Activated CD8-positive, alpha-beta memory T cell treated with anti-CD3 and anti-CD28 coated beads for 48 hours (primary cell): ENCODE measurements around the gene NHS.

Experiments used
- DNase-seq, 3 experiments: peaks; one replicate each; pipeline ENCODE4 v3.0.0-alpha.2; 2020; ENCODE audit warnings: low read depth in 2 of 3, low spot score in 2 of 3

NHS gene

DNA sequence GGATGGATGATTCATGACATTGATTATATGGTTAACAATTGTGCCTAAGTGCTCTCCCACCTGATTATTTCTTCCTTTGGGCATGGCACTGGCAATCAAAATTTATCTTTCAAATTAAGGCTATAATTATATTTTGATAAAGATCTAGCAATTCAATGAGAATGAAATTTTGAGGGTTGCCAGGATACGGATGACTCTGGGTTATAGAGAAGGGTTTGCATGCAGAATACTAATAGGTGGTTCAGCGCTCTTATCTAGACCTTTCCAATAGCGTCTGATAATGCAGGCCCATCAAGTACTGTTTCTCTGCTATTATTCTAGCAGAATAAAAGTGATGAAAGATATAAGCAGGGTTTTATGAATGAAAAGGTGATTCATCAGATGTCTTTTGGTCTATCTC, 287.4 kb downstream of the NHS start:
- DNase-seq, result no peak

GRCh38 chrX:17668929-17669328, 293.9 kb downstream of the NHS start:
- DNase-seq, result no peak

GRCh38 chrX:17669458-17669857, 294.5 kb downstream of the NHS start:
- DNase-seq, result no peak

DNA sequence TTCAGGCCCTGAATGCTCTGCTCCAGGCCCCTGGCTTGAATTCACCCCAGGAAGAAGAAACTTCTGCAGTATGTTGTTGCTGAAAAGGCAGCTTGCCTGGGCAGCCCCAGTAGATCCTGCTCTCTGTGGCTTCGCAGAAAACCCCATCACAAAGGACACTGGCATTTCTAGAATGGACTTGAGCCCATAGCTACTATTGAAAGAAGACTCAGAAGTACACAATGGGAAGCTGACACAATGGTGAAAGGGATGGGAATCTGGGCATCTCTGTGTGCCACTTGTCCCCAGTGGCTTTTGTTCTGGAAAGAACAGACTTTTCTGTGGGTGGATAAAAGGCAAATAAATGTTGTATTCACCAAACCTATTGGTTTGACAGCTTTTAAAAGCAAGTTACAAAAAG, 294.9 kb downstream of the NHS start:
- no peak for DNase-seq

GRCh38 chrX:17670874-17671273, 295.9 kb downstream of the NHS start:
- DNase-seq, result no peak

DNA sequence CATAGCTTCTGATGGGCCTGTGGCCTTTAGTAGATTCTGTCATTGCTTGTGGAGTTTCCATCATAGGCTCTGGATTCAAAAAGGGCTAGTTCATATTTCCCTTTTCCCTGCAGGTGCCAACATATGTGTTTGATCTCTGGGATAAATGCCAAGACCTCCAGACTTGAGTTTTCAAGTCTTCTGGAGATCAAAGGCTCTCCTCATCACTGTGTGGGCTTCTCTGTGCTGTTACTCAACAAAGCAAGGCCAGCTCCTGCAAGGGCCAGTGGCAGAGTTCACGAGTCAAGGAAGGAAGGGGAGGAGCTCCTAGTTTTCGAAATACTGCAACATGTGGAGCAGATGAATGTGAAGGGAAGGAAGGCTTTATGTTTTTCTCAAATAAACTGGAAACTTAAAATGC, 299.6 kb downstream of the NHS start:
- DNase-seq, result no peak

DNA sequence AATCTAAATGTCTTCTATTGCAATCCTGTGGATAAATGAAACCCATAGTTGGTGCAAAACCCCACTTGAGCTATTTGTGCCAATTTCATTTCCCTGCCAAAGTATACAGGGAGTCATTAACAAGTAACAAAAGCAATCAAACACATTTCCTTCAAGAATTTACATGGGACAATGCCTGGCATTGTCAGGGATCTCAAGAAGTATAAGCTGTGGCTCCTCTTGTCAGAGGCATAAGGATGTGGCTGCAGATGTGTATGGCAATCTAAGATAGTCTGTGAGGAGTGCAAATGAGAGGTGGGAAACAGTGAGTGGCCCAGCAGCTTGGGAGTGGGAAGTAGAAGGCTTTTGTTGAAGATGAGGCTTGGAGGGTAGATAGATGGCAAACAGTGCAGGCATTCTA, 304.3 kb downstream of the NHS start:
- DNase-seq, result no peak

DNA sequence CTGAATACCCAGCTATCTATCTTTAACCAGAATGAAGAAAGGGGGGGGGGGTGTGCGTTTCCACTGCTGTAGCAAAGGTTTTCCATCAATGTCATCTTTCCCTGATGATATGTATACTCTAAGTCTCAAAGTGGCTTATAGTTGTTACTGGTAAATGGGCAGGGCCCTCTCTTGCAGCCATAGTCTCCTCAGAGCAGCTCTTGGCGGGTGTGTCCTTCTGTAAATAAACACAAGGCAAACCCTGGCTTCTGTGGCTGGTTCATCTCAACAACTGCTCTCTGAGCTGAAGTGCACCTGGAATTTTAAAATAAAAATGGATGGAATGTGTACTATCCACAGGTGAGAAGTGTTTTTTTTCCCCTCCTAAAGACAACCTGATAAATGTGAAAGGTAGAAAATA, 304.8 kb downstream of the NHS start:
- DNase-seq, result no peak

DNA sequence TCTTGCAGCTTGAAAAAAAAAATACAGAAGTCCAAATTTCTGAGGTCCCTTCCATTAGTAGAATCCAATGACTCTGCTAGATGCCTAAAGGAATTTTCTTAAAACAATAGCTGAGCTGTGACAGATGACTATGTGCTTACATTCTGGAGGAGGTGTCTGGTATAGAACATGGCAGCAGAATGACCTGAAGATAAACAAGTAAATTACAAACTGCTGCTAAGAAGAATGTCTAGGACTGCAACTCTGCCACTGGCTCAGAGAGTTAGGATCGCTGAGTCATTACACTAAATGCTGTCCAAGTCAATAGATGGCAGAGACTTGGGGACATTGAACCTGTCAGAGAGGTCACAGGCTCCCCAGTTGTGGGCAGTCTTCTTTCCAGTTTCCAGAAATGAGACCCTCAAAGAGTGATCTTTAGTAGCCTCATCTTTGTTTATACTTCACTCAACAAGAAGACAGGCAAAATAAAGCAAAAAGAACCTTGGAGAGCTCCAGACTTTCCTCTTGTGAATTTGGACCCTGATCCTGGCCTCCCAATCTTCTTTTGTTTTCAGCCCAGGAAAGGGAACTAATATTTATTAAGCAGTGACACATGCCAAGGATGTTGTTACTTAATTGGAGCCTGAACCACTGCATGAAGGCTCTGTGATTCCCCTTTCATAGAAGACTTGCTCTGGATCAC, 305.9 kb downstream of the NHS start:
- no peak for DNase-seq

- no peak for DNase-seq
These were observed 307.3 kb downstream of the NHS start for GRCh38 chrX:17682259-17682658.

DNA sequence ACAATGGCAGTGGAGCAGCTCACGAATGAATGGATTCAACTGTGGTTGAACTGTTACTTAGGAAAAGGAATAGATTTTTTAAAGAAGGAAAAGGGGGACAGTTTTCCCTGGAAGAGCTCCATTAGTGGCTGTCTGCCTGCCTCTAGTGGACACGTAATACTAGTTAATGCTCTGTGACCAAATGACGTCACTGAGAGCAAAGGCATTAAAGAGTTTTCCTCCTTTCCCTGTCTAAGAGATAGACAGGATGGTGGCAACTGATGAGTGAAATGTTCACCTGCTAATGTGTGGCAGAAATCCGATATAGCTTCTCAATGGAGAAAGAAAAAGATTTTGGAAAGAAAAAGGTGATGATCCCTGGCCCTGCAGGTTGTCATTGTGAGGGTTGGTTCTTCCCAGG, 310.0 kb downstream of the NHS start:
- no peak for DNase-seq

- DNase-seq, result no peak
These were observed 312.6 kb downstream of the NHS start for GRCh38 chrX:17687648-17688047.

DNA sequence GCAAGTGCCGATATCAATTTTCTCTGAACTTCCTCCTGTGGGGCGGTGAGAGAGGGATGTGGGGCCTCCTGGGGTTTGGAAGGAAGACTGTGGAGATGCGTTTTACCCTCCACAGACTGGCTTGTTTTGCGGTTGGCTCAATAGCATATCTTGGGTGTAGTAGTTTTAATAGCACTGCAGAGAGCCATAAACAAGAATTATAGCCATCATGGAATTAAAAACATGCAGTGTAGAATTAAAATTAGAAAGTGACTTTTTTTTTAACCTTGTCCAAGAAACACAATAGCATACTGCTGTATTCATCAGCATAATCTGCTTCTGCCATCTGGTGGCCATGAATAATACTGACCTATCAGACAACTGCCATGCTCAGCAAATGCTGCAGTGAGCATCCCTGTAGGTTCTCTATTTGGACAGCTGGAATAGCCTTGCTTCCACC, 315.0 kb downstream of the NHS start:
- no peak for DNase-seq

DNA sequence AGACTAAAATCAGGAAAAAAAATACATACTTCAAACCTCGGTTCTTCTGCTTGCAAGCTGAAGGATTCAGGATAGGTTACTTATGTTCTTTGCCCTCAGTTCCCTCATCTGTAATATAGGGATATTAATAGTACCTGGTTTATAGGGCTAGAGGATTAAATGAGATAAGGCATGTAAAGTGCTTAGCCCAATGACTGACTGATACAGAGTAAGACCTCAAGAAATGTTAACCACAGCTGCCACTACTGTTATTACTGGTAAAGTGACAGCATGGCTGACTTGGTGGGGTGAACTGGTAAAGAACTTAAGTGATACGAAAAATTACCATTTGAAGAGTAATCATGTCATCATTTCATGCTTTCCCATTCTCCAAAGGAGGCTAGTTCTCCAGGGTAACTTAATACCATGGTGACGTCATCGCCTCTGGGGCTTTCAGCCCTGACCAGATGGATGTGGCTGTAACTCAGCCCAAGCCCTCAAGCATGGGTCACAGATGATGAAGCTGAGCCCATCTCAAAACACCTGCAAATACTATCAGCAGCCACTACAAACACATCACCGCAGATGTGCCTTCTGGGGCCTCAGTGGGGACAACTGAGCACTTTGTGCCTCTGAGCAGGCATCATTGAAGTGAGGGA, 317.8 kb downstream of the NHS start:
- no peak for DNase-seq

DNA sequence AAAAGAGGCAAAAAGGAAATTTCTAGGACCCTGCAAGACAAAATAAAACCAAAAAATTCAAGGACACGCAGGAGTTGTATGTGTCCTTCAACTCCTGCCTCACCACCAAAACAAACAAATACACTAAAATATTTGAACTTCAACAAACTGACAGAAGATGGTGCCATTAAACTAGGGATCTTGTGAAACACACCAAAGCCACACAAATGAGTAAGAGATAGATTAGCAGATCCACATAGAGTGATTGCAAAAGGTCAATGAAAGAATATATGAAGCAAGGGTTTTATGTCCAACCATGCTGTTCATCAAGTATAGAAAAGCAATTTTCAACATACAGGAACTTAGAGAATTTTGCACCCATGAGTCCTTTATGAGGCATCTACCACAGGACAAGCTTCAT, 322.2 kb downstream of the NHS start:
- no peak for DNase-seq

DNA sequence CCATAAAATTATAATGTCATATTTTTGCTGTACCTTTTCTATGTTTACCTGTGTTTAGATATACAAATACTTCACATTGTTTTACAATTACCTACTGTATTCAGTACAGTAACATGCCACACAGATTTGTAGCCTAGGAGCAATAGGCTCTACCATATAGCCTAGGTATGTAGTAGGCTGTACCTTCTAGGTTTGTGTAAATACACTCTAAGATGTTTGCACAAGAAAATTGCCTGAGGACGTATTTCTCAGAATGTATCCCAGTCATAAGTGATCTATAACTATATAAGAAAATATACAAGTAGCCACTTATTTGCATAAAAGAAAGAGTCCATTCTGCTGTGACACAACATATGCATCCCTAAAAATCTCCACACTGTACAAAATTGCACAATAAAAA, 326.0 kb downstream of the NHS start:
- no peak for DNase-seq

DNA sequence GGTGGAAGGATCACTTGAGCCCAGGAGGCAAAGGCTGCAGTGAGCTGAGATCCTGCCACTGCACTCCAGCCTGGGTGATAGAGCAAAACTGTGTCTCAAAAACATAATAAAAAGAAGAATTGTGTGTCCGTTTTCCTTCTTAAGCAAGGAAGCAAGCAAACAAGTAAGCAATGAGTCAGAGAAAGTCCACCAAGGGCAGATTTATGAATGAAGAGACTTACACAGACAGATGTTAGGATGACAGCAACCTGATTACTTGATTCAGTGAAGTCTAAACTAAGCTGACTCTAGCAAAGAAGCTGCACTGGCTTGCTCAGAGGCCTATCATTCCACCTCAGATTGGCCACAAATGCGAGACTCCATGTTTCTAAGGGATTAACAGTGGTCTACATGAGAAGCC, 328.2 kb downstream of the NHS start:
- no peak for DNase-seq

DNA sequence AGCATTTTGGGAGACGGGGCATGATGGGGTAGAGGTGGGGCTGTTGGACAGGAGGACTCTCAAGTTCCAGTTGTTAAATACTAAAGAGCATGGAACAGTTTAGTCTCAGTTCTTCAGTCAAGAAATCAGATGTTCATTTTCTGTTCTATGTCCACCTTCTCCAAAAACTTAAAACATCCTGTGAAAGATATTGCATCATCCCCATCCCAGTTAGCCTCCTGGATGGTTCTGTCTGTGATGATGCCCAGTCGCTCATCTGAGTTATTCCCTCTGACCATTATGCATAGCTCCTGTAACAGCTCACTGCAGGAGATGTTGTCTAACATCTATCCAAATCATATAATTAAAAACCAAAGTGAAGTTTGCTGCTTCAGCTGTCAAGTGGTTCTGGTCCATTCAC, 330.2 kb downstream of the NHS start:
- DNase-seq, result no peak

GRCh38 chrX:17706676-17707075, 331.7 kb downstream of the NHS start:
- no peak for DNase-seq

DNA sequence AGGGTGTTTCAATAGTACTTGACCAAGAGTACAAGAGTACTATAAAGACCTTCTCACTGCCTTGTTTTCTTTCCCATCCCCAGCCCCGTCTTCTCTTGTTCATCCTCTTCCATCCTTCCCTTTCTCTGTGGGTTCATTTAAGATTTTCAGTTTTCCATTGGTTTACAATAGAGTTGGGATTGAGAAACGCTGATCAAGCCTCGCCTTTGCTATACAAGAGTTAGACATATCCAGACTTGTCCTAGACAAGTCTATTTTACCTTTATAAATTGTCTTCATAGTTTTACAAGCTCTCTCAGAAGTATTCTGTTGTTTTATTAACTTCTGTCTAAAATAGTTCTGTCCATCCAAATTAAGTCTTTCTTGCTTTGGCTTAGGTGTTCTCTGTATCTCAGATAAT, 332.7 kb downstream of the NHS start:
- no peak for DNase-seq

- DNase-seq, result no peak
These were observed 335.9 kb downstream of the NHS start for GRCh38 chrX:17710871-17711301.

GRCh38 chrX:17713288-17713687, 338.3 kb downstream of the NHS start:
- no peak for DNase-seq

DNA sequence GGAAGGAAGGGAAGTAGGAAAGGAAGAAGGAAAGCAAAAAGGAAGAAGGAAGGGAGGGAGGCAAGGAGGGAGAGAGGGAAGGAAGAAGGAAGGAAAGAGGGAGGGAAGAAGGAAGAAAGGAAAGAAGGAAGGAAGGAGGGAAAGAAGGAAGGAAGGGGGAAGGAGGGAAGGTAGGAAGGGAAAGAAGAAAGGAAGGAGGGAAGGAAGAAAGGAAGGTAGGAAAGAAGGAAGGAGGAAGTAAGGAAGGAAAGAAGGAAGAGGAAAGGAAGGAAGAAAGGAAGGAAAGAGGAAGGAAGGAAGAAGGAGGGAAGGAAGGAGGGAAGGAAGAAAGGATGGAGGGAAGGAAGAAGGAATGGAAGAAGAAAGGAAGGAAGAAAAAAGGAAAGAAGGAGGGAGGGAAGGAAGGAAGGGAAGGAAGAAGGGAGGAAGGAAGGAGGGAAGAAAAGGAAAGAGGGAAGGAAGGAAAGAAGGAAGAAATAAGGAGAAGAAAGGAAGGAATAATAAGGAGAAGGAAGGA, 343.7 kb downstream of the NHS start:
- DNase-seq, result no peak
